SK-N-SH treated with all-trans-retinoic acid at 6 μM for 48 hours (cell line): ENCODE data around the gene MAML3.

Source experiments
- ATAC-seq: fragments of 200-7000 bp; cut with Tn5 transposase; 3 replicates; pipeline ENCODE4 v1.9.1; 2020; ENCODE audit warnings: mild to moderate bottlenecking, moderate library complexity
- ARNTL ChIP-seq: fragments of 450-650 bp; formaldehyde crosslinking; IDR thresholded peaks from 2 replicates; pipeline ENCODE4 v1.5.0; 2020; ENCODE audit warnings: low read depth, mild to moderate bottlenecking, moderate library complexity, borderline replicate concordance
- BACH2 ChIP-seq: fragments of 250-450 bp; sonication (Bioruptor Pico); IDR thresholded peaks from 2 replicates; pipeline ENCODE4 v1.9.0; 2021; ENCODE audit warnings: mild to moderate bottlenecking, borderline replicate concordance
- CSDC2 ChIP-seq: fragments of 250-450 bp; sonication (Bioruptor Pico); IDR thresholded peaks from 2 replicates; pipeline ENCODE4 v1.5.0; 2020; ENCODE audit warnings: mild to moderate bottlenecking, moderate library complexity
- CSRNP3 ChIP-seq: fragments of 250-450 bp; sonication (Bioruptor Pico); IDR thresholded peaks from 2 replicates; pipeline ENCODE4 v1.5.1; 2021; ENCODE audit warnings: mild to moderate bottlenecking, moderate library complexity
- ESRRG ChIP-seq: fragments of 250-450 bp; sonication (Bioruptor Pico); IDR thresholded peaks from 2 replicates; pipeline ENCODE4 v1.6.1; 2021; ENCODE audit warnings: mild to moderate bottlenecking
- GLIS3 ChIP-seq: fragments of 250-450 bp; sonication (Bioruptor Pico); IDR thresholded peaks from 2 replicates; pipeline ENCODE4 v1.5.0; 2020; ENCODE audit warnings: mild to moderate bottlenecking, moderate library complexity
- ISL1 ChIP-seq: fragments of 250-450 bp; sonication (Bioruptor Pico); IDR thresholded peaks from 2 replicates; pipeline ENCODE4 v2.1.2; 2022; ENCODE audit warnings: mild to moderate bottlenecking, moderate library complexity
- OSR1 ChIP-seq: fragments of 250-450 bp; sonication (Bioruptor Pico); IDR thresholded peaks from 2 replicates; pipeline ENCODE4 v1.8.0; 2022; ENCODE audit warnings: moderate library complexity, mild to moderate bottlenecking, inconsistent platforms
- PATZ1 ChIP-seq: fragments of 250-450 bp; sonication (Bioruptor Pico); IDR thresholded peaks from 2 replicates; pipeline ENCODE4 v1.8.0; 2020; ENCODE audit warnings: mild to moderate bottlenecking, moderate library complexity, borderline replicate concordance
- PPARA ChIP-seq: fragments of 250-450 bp; sonication (Bioruptor Pico); IDR thresholded peaks from 2 replicates; pipeline ENCODE4 v1.5.0; 2020; ENCODE audit warnings: mild to moderate bottlenecking, borderline replicate concordance
- RARB ChIP-seq: fragments of 250-450 bp; sonication (Bioruptor Pico); IDR thresholded peaks from 2 replicates; pipeline ENCODE4 v1.8.0; 2021; ENCODE audit warnings: mild to moderate bottlenecking, moderate library complexity
- SNAI2 ChIP-seq: fragments of 250-450 bp; sonication (Bioruptor Pico); IDR thresholded peaks from 2 replicates; pipeline ENCODE4 v1.5.0; 2020; ENCODE audit warnings: mild to moderate bottlenecking, moderate library complexity
- TCF4 ChIP-seq: fragments of 250-450 bp; sonication (Bioruptor Pico); IDR thresholded peaks from 2 replicates; pipeline ENCODE4 v1.8.0; 2021; ENCODE audit warnings: mild to moderate bottlenecking, moderate library complexity, borderline replicate concordance
- TOX ChIP-seq: fragments of 250-450 bp; sonication (Bioruptor Pico); IDR thresholded peaks from 2 replicates; pipeline ENCODE4 v1.8.0; 2021; ENCODE audit warnings: mild to moderate bottlenecking, moderate library complexity, borderline replicate concordance
- ZC3H10 ChIP-seq: fragments of 250-450 bp; sonication (Bioruptor Pico); IDR thresholded peaks from 2 replicates; pipeline ENCODE4 v1.5.1; 2021; ENCODE audit warnings: mild to moderate bottlenecking, moderate library complexity
- ZFP3 ChIP-seq: fragments of 250-450 bp; sonication (Bioruptor Pico); IDR thresholded peaks from 2 replicates; pipeline ENCODE4 v1.5.0; 2020; ENCODE audit warnings: mild to moderate bottlenecking, moderate library complexity
- ZFP30 ChIP-seq: fragments of 450-650 bp; formaldehyde crosslinking; IDR thresholded peaks from 2 replicates; pipeline ENCODE4 v1.5.0; 2022; ENCODE audit warnings: mild to moderate bottlenecking, moderate library complexity
- ZNF565 ChIP-seq: fragments of 450-650 bp; formaldehyde crosslinking; conservative IDR thresholded peaks from 2 replicates; pipeline ENCODE4 v1.5.0; 2020; ENCODE audit warnings: low read depth, mild to moderate bottlenecking, moderate library complexity
- ZNF70 ChIP-seq: fragments of 450-650 bp; formaldehyde crosslinking; IDR thresholded peaks from 2 replicates; pipeline ENCODE4 v1.5.0; 2020; ENCODE audit warnings: mild to moderate bottlenecking, moderate library complexity
- ZNF8 ChIP-seq: fragments of 450-650 bp; formaldehyde crosslinking; IDR thresholded peaks from 2 replicates; pipeline ENCODE4 v1.5.0; 2020; ENCODE audit warnings: mild to moderate bottlenecking, moderate library complexity
- TF ChIP-seq, protein P1 (sequence below): fragments of 250-450 bp; sonication (Bioruptor Pico); IDR thresholded peaks from 2 replicates; pipeline ENCODE4 v1.5.0; 2020; ENCODE audit warnings: mild to moderate bottlenecking, moderate library complexity
- TF ChIP-seq, protein P2 (sequence below): fragments of 250-450 bp; sonication (Bioruptor Pico); IDR thresholded peaks from 2 replicates; pipeline ENCODE4 v1.5.1; 2020; ENCODE audit warnings: low read depth, mild to moderate bottlenecking, moderate library complexity

The MAML3 gene

DNA sequence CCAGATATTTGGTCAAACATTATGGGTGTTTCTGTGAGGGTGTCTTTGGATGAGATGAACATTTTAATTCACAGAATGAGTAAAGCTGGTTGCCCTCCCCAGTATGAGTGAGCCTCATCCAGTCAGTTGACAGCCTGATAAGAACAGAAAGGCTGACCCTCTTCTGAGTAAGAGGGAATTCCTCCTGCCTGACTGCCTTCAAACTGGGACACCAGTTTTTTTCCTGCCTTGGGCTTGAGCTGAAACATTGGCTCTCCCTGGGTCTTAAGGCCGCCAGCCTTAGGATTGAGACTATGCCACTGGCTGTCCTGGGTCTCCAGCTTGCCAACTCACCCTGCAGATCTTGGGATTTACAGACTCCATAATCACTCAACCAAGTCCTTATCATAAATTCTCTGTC is 14.5 kb upstream of the MAML3 start:
- TF ChIP-seq ZNF8 (CRISPR knock-in tag): no peak
- TF ChIP-seq BACH2: no peak
- TF ChIP-seq ZFP30 (CRISPR knock-in tag): no peak
- no peak for TF ChIP-seq TOX (CRISPR knock-in tag)
- TF ChIP-seq CSRNP3 (CRISPR knock-in tag): no peak
- no peak for TF ChIP-seq ZNF70
- no peak for TF ChIP-seq CSDC2
- TF ChIP-seq, protein P1, sequence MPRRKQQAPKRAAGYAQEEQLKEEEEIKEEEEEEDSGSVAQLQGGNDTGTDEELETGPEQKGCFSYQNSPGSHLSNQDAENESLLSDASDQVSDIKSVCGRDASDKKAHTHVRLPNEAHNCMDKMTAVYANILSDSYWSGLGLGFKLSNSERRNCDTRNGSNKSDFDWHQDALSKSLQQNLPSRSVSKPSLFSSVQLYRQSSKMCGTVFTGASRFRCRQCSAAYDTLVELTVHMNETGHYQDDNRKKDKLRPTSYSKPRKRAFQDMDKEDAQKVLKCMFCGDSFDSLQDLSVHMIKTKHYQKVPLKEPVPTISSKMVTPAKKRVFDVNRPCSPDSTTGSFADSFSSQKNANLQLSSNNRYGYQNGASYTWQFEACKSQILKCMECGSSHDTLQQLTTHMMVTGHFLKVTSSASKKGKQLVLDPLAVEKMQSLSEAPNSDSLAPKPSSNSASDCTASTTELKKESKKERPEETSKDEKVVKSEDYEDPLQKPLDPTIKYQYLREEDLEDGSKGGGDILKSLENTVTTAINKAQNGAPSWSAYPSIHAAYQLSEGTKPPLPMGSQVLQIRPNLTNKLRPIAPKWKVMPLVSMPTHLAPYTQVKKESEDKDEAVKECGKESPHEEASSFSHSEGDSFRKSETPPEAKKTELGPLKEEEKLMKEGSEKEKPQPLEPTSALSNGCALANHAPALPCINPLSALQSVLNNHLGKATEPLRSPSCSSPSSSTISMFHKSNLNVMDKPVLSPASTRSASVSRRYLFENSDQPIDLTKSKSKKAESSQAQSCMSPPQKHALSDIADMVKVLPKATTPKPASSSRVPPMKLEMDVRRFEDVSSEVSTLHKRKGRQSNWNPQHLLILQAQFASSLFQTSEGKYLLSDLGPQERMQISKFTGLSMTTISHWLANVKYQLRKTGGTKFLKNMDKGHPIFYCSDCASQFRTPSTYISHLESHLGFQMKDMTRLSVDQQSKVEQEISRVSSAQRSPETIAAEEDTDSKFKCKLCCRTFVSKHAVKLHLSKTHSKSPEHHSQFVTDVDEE (CRISPR knock-in tag): no peak
- no peak for TF ChIP-seq ESRRG (CRISPR knock-in tag)
- TF ChIP-seq ZFP3 (CRISPR knock-in tag): no peak
- ATAC-seq: no peak

GRCh38 chr4:140163029-140163810 is 9.2 kb upstream of the MAML3 start:
- ATAC-seq: peak; percentile 81
- TF ChIP-seq TCF4 (CRISPR knock-in tag): no peak
- no peak for TF ChIP-seq ZNF8 (CRISPR knock-in tag)
- TF ChIP-seq GLIS3 (CRISPR knock-in tag): no peak
- no peak for TF ChIP-seq TOX (CRISPR knock-in tag)
- no peak for TF ChIP-seq PATZ1 (CRISPR knock-in tag)
- no peak for TF ChIP-seq SNAI2
- TF ChIP-seq BACH2: no peak
- no peak for TF ChIP-seq ARNTL (CRISPR knock-in tag)
- no peak for TF ChIP-seq RARB (CRISPR knock-in tag)
- no peak for TF ChIP-seq OSR1 (CRISPR knock-in tag)
- no peak for TF ChIP-seq ZC3H10 (CRISPR knock-in tag)
- TF ChIP-seq PPARA (CRISPR knock-in tag): no peak

GRCh38 chr4:140162596-140162995 is 8.6 kb upstream of the MAML3 start:
- TF ChIP-seq ZC3H10 (CRISPR knock-in tag) (no peak), PATZ1 (CRISPR knock-in tag) (no peak), TOX (CRISPR knock-in tag) (no peak), ESRRG (CRISPR knock-in tag) (no peak), ARNTL (CRISPR knock-in tag) (no peak), ISL1 (CRISPR knock-in tag) (no peak), ZFP30 (CRISPR knock-in tag) (no peak), PPARA (CRISPR knock-in tag) (no peak), GLIS3 (CRISPR knock-in tag) (no peak), CSRNP3 (CRISPR knock-in tag) (no peak), SNAI2 (no peak), RARB (CRISPR knock-in tag) (no peak), TCF4 (CRISPR knock-in tag) (no peak), ZFP3 (CRISPR knock-in tag) (no peak), ZNF8 (CRISPR knock-in tag) (no peak), BACH2 (no peak), ZNF565 (CRISPR knock-in tag) (no peak)
- TF ChIP-seq, protein P2, sequence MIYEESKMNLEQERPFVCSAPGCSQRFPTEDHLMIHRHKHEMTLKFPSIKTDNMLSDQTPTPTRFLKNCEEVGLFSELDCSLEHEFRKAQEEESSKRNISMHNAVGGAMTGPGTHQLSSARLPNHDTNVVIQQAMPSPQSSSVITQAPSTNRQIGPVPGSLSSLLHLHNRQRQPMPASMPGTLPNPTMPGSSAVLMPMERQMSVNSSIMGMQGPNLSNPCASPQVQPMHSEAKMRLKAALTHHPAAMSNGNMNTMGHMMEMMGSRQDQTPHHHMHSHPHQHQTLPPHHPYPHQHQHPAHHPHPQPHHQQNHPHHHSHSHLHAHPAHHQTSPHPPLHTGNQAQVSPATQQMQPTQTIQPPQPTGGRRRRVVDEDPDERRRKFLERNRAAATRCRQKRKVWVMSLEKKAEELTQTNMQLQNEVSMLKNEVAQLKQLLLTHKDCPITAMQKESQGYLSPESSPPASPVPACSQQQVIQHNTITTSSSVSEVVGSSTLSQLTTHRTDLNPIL (CRISPR knock-in tag): no peak
- TF ChIP-seq, protein P1 (CRISPR knock-in tag): no peak
- ATAC-seq: no peak
